ENCODE results near the gene ZC3H15. TPM values are rescaled to one million over a fixed set of nuclear protein-coding genes. Genes with fewer than 3 reads are reported as not detected.
A peak's percentile ranks its signal among the peaks of the same experiment; 100 is the strongest.
"Not testable (repeated sequence)": the region's sequence is repeated elsewhere in the genome, so short reads cannot be mapped to it uniquely, and the experiment has no call there.

ZC3H15 gene
- 25.8 TPM for total RNA-seq
- long read RNA-seq, transcript ZC3H15-201 (10 exons, 2,138 nt): major isoform, 72 of 82 reads
- long read RNA-seq, partial matches to known transcripts: 4 of 82 reads
- long read RNA-seq, other reads (novel, unspliced or antisense): 6 of 82 reads

DNA sequence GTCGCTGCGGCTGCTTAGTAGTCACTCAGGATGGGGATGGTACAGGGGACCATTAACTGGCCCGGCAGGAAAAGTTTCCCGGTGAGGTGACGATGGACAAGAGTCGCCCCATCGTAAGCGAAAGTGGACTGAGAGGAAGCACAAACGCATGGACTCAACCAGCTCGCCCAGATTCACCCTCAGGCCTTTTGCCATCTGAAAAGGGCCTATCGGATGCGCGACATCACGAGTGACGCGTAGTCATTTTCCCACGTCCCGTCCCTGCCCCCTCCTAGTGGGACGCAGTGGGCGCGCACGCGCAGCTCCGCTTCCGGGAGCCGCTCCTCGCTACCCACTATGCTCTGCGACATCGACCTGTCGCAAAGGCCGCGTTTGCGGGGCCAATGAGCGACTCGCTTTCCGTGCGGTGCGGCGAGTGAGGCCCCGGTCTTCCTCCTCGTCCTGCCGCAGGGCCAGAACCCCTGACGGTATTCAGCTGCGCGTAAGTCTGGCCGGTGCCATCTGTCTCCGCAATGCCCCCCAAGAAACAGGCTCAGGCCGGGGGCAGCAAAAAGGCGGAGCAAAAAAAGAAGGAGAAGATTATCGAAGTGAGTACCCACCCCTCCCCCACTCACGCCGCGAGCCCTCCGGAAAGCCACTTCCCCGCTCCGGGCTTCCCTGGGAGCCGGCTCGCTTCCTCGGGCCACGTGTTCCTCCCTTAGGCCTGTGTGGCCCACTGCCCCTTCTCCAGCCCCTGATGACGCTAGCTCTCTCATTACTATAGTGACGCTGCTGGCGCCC lies at the start of gene ZC3H15:
Gene ZC3H15, plus strand, starts transcription at position 390 of the 780 bp plus-strand sequence. Its CDS starts 123 bp downstream, at position 513.
- intact Hi-C loops (cut with DNase I): no loop called here
- ATAC-seq (ENCODE audit: poor library complexity) (peak; percentile 99), DNase-seq (peak; percentile 98)

DNA sequence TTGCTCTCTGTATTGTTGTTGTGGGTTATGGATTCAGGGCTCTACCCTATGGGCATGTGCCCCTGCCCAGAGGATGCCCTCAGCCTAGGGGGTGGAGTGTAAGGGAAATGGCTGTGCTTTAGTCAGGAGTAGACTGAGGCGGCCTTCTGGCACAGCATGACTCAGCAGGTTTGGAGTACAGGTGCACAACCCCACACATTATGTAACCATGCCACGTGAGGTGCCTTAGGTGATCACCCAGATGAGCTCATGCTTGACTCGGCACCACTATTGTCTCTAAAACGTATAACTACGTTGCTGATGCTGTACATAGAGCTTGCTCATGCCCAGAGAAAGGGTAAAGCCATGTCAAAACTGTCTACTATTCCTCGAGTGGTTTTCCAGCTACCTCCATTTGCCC lies 48.3 kb upstream of the ZC3H15 start:
- ATAC-seq (ENCODE audit: poor library complexity) (no peak), DNase-seq (no peak)
- intact Hi-C loops (cut with DNase I): no loop called here

DNA sequence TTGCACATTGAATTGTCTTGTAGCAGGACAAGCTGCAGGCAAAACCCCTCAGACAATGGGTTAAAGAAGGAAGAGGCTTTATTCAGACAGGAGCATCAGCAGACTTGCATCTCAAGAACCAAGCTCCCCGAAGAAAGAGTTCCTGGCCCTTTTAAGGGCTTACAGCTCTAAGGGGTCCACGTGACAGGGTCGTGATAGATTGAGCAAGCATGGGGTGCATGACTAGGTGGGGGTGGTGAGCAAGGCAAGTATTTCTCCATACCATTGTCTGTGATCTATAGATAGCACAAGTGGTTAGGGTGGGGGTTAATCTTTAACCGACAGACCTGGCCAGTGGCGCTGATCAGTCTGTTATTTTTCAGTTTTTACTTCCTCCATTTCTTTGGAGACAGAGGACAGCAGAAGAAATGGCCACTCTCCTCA lies 46.4 kb upstream of the ZC3H15 start:
- ATAC-seq (ENCODE audit: poor library complexity); DNase-seq; intact Hi-C loops (cut with DNase I): not testable (repeated sequence)

DNA sequence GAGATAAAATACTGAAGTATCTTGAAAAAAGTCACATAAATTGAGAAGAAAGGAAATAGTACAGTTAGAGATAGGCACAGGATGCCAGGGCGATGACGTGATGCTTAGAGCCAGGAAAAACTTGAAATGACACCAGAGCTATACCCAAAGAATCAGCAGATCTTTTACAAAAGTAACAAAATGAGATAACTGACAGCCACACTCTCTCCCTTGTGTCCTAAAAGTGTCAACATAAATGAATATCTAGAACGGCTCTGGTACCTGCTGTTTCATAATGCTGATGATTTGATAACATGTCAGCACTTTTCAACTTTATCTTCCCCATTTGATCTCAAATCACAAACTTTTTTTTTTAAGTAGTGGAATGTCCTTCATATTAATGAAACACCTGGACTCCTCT lies 45.6 kb upstream of the ZC3H15 start:
- ATAC-seq (ENCODE audit: poor library complexity): no peak
- DNase-seq: no peak
- intact Hi-C loops (cut with DNase I): no loop called here

DNA sequence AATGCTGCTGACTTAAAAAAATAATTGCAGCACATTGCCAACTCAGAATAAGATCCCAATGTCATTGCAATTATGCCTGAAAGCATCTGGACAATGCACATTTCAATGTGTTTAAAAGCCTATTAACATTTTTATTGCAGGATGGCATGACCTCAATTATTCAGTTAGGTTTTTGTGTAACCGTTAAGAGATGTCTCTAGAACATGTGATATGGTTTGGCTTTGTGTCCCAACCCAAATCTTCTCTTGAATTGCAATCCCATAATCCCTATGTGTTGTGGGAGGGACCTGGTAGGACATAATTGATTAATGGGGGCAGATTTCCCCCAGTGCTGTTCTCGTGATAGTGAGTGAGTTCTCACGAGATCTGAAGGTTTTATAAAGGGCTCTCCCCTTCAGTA lies 43.2 kb upstream of the ZC3H15 start:
- ATAC-seq (ENCODE audit: poor library complexity) (no peak), DNase-seq (no peak)
- intact Hi-C loops (cut with DNase I): no loop called here

DNA sequence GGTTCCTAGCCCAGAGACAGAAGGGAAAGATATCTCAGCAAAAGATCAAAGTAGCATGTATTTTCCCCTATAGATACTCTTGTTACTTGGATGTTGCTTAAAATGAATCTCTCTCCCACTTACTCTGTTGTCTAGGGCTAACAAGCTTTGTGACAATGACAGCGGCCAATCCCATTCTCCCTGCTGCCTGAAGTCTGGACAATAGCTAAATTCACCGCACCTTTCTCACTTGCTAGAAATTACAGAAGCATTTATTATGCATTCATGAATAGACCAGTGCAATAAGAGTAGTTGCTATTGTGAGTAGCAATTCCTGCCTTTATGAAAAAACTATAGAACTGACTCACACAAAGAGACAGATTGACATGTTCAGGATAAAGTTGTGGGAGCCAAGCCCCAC lies 42.2 kb upstream of the ZC3H15 start:
- intact Hi-C loops (cut with DNase I): no loop called here
- ATAC-seq (ENCODE audit: poor library complexity): no peak
- DNase-seq: no peak

DNA sequence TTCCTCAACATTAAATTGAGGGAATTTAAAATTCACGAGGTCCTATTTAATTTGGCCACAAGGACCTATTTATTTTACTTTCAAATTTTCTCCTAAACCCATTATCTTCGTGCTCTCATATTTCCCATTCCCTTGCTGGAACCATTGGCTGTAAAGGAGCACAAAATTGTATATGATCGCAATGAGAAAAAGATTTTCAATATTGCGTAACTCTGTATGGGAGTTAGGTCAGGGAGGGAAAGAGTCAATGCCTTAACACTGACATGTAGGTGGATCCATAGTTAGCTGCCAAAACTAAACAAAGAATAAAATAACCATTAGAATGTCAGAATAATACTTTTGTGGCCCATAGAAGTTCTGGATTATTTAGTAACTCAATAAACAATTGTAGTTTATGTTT lies 40.6 kb upstream of the ZC3H15 start:
- DNase-seq (no peak), ATAC-seq (ENCODE audit: poor library complexity) (no peak)
- intact Hi-C loops (cut with DNase I): no loop called here

DNA sequence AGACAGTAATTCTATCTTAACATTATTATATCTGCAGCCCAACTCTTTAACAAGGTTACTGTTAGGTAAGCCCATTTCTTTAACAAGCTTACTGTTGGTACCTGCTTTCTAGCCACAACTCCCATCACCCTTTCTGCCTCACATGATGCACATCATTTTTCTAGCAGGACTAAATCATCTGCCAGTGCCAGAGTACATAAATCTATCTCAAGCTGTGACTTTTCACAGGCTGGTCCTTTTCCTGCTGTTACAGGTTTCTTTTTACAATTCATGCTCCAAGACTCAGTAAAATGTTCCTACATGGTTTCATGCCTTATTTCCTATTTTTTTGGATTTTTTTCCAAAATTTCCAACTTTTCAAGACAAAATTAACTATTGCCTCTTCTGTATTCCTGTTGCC lies 30.4 kb upstream of the ZC3H15 start:
- ATAC-seq (ENCODE audit: poor library complexity): no peak
- intact Hi-C loops (cut with DNase I): no loop called here
- no peak for DNase-seq

DNA sequence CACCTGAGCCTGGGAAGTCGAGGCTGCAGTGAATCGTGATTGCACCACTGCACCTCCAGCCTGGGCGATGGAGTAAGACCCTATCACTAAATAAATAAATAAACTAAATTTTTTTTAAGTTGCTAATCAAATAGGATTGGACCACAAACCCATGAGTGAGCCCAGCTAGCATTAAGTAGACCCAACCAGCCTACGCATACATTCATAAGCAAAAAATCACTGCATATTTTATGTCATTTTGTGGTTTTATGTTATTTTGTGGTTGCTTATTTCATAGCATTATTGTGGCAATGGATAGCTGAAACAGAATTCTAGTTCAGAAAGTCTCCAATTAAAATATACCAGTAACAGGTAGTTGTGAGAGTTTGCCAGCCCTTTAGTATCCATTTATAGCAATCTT lies 29.1 kb upstream of the ZC3H15 start:
- no peak for DNase-seq
- intact Hi-C loops (cut with DNase I): no loop called here
- ATAC-seq (ENCODE audit: poor library complexity): no peak

DNA sequence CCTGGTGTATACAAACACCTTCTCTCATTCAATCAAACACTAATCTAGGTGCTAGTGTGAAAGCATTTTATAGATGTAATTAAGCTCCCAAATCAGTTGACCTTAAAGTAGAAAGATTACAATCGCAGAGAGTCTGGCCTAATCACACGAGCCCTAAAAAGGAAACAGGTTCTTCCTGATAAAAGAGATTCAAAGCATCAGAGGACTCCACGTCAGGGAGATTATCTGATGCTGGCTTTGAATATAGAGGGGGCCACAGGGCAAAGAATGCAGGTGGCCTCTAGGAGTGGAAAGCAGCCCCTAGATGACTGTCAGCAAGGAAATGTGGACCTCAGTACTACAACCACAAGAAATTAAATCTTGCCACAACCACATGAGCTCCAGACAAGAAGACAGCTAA lies 28.2 kb upstream of the ZC3H15 start:
- no peak for ATAC-seq (ENCODE audit: poor library complexity)
- no peak for DNase-seq
- intact Hi-C loops (cut with DNase I): no loop called here

DNA sequence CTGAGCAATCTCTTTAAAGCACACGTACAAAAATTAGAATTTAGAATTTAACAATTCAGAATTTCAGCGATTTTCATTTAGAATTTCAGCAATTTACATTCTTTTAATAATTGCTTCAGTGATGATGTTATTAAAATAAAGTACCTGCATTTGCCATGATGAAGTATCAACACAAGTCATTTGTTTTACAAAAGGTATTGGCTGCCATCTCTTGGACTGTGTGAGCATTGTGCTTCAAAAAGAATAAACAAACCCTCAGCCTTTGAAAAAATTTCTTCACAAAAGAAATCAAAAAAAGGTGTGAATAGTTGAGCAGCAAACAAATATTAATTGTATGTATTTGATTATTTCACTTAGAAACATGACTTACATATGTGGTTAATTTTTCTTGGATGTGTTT lies 27.1 kb upstream of the ZC3H15 start:
- no peak for ATAC-seq (ENCODE audit: poor library complexity)
- intact Hi-C loops (cut with DNase I): no loop called here

DNA sequence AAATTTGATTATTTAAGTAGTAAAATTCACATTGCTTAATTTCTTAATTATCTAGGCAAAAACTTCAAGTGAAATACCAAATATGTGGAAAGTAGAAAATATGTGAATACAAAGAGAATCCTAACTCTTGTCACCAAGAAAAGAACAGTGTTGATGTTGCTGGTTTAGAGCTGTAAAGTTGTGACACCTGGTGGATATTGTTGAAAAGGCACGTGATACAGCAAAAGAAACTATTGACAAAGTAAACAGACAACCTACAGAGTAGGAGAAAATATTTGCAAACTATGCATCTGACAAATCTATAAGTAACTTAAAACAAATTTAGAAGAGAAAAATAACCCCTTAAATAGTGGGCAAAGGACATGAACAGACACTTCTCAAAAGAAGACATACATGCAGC lies 25.6 kb upstream of the ZC3H15 start:
- no peak for ATAC-seq (ENCODE audit: poor library complexity)
- intact Hi-C loops (cut with DNase I): no loop called here
- DNase-seq: no peak

More for the DNA sequence above, 27.1 kb upstream of the ZC3H15 start:
- DNase-seq: no peak

DNA sequence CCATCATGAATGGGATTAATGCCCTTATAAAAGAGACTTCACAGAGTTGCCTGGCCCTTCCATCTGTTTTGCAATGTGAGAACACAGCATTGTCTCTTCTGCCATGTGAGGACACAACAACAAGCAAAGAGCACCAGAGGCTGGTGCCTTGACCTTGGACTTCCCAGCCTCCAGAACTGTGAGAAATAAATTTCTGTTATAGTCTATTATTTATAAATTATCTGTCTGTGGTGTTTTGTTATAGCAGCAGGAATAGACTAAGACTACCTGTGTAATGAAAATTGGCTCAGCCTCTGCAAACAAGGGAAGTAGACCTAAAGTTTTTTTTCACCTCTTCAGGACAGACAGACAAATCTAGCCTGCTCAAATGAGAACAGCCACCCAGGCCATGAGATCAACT lies 19.3 kb upstream of the ZC3H15 start:
- intact Hi-C loops (cut with DNase I): no loop called here
- no peak for ATAC-seq (ENCODE audit: poor library complexity)
- no peak for DNase-seq

DNA sequence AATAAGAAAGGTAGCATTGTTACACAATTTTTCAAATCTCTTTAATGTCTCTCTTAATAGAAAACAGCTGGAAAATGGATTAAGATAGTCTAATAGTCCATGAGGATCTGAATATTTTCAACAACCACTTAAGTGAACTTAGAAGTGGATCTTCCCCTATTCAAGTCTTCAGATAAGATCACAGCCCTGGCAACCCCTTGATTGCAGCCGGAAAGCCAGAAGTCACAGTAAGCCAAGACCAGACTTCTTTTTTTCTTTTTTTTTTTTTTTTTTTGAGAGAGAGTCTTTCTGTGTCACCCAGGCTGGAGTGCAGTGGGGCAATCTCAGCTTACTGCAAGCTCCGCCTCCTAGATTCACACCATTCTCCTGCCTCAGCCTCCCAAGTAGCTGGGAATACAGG lies 18.6 kb upstream of the ZC3H15 start:
- ATAC-seq (ENCODE audit: poor library complexity) (no peak), DNase-seq (no peak)
- intact Hi-C loops (cut with DNase I): no loop called here

DNA sequence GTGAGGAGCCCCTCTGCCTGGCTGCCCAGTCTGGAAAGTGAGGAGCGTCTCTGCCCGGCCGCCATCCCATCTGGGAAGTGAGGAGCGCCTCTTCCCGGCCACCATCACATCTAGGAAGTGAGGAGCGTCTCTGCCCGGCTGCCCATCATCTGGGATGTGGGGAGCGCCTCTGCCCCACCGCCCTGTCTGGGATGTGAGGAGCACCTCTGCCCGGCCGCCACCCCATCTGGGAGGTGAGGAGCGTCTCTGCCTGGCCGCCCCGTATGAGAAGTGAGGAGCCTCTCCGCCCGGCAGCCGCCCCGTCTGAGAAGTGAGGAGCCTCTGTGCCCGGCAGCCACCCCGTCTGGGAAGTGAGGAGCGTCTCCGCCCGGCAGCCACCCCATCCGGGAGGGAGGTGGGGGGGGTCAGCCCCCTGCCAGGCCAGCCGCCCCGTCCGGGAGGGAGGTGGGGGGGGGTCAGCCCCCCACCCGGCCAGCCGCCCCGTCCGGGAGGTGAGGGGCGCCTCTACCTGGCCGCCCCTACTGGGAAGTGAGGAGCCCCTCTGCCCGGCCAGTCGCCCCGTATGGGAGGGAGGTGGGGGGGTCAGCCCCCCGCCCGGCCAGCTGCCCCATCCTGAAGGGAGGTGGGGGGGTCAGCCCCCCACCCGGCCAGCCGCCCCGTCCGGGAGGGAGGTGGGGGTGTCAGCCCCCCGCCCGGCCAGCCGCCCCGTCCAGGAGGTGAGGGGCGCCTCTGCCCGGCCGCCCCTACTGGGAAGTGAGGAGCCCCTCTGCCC lies 13.2 kb upstream of the ZC3H15 start:
- ATAC-seq (ENCODE audit: poor library complexity); DNase-seq; intact Hi-C loops (cut with DNase I): not testable (repeated sequence)

DNA sequence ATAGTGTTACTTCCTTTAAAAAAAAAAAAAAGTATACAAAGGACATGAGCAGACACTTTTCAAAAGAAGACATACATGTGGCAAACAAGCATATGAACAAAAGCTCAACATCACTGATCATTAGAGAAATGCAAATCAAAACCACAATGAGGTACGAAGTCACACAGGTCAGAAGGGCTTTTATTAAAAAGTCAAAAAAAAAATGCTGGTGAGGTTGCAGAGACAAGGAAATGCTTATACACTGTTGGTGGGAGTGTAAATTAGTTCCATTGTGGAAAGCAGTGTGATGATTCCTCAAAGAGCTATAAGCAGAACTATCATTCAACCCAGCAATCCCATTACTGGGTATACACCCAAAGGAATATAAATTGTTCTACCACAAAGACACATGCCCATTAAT lies 11.8 kb upstream of the ZC3H15 start:
- DNase-seq; intact Hi-C loops (cut with DNase I); ATAC-seq (ENCODE audit: poor library complexity): not testable (repeated sequence)

DNA sequence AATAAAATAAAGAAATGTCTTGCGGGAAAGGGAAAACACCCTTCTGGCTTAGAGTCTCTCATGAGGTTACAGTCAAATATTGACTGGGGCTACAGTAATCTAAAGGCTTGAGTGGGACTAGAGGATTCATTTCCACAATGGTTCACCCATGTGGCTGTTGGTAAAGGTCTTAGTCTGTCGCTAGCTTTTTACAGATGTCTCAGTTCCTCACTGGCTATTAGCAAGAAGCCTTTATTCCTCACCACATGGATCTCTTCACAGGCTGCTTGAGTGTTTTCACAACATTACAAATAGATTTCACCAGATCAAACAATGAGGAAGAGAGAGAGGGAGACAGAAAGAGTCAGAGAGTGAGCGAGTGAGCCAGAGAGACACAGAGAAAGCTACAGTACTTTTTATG lies 8.3 kb upstream of the ZC3H15 start:
- intact Hi-C loops (cut with DNase I): no loop called here
- DNase-seq (no peak), ATAC-seq (ENCODE audit: poor library complexity) (no peak)

DNA sequence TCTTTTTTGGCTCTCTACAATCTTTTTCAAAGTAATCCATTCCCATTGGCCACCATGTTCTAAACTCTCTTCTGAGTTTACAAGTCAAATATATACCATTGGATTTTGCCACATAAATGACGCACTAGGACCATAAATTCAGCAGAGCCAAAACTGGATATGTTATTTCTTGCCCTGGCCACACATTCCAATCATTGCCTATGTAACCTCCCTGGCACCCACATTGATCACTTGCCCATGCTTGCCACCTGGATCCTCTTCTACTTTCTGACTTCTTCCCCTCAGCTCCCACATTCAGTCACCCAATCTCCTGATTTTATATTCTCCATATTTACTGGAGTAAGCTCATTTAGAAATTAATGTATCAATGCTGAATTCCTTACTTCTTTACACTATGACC lies 5.1 kb upstream of the ZC3H15 start:
- DNase-seq: no peak
- intact Hi-C loops (cut with DNase I): no loop called here

DNA sequence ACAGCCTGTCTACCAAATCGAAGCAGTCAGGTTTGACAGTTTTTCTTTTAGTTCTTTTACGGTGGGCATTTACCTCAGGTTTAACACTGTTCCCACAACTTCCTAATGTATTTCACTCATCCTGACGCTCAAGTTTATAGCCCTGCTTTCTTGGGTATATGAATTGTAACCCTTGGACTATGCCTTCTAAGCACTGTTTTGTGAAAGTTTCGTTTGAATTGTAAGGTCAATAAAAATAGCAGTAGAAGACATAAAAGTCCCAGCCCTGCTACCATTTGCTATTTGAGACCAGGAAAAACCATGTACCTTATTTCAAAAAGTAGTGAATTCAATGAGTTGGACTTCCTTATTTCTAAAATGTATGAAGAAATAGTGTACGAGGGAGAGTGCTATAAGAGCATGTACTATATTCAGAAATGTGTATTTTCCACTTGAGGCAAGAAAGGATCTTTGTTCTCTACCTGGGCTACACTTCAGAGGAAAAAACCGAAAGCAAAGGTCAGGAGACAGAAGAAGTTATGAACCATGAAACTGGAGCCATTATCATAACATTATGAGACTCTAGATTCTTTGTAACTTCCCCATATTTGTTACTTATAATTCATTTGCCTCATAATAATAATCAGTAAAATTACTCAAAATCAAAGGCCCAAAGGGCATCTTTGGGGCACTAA lies 1.9 kb upstream of the ZC3H15 start:
- intact Hi-C loops (cut with DNase I): no loop called here
- no peak for DNase-seq
- no peak for ATAC-seq (ENCODE audit: poor library complexity)

More for the DNA sequence above, 5.1 kb upstream of the ZC3H15 start:
- no peak for ATAC-seq (ENCODE audit: poor library complexity)

DNA sequence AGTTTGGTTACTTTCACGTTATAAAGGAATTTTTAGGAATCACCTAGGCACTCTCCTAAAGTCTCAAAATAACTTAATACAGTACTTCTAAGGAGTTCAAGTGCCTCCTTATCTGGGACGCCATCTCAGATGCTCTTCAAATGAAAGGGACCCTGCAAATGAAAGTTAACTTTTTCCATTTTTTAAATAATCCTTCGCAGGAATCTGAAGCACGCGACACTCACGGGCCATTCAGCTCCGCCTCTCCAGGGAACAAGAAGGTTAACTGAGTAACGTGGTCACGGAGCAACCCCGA lies 537 bp upstream of the ZC3H15 start:
- intact Hi-C loops (cut with DNase I): no loop called here
- no peak for ATAC-seq (ENCODE audit: poor library complexity)
- DNase-seq: no peak

Measured in Right ventricle myocardium superior (tissue), 1 donor.